Activated CD8-positive, alpha-beta memory T cell treated with anti-CD3 and anti-CD28 coated beads, Interleukin-2, amount 10 ng/mL, durations not matched to agents 7 days and 5 days (primary cell): ENCODE measurements around the gene CCDC12. TPM values are rescaled to one million over a fixed set of nuclear protein-coding genes. Genes with fewer than 3 reads are reported as not detected.

ENCODE experiments used
- ATAC-seq: fragments of 150-1000 bp; cut with Tn5 transposase; one replicate; pipeline ENCODE4 v1.10.0; 2021; ENCODE audit warnings: moderate library complexity
- CTCF ChIA-PET: fragments of 350-600 bp; sonication (Branson Sonifier 250); formaldehyde crosslinking; loops from one replicate; lab custom pipeline; 2021; ENCODE audit warnings: antibody characterized with exemption; lab: Charles Lee
- DNase-seq: peaks from one replicate; pipeline ENCODE4 v3.0.0-alpha.2; 2020
- H3K27ac Mint-ChIP-seq: one replicate; pipeline ENCODE4 v1.8.0; 2021; ENCODE audit warnings: mild to moderate bottlenecking, mixed read lengths
- H3K27me3 Mint-ChIP-seq: one replicate; pipeline ENCODE4 v1.8.0; 2021; ENCODE audit warnings: mixed read lengths
- H3K36me3 Mint-ChIP-seq: one replicate; pipeline ENCODE4 v1.8.0; 2021; ENCODE audit warnings: mild to moderate bottlenecking, mixed read lengths
- H3K4me1 Mint-ChIP-seq: one replicate; pipeline ENCODE4 v1.8.0; 2021; ENCODE audit warnings: mixed read lengths
- H3K4me3 Mint-ChIP-seq: one replicate; pipeline ENCODE4 v1.8.0; 2021; ENCODE audit warnings: mild to moderate bottlenecking, moderate library complexity, mixed read lengths
- H3K9me3 Mint-ChIP-seq: one replicate; pipeline ENCODE4 v1.8.0; 2022; ENCODE audit warnings: low read depth, mixed read lengths
- total RNA-seq, 2 experiments: library from RNA; stranded (reverse); gene quantifications; one replicate each; pipeline ENCODE4 v1.2.3, GENCODE V29; 2021

The CCDC12 gene
- 10 to 100 TPM; 65.9 to 72.7 TPM for total RNA-seq

GRCh38 chr3:46976326-46977190 lies at the start of gene CCDC12:
Gene CCDC12 (minus strand): TSS chr3:46976745. CDS start chr3:46976732, 13 bp downstream.
- peak within 1 kb of the TSS; percentile 96 for H3K27ac Mint-ChIP-seq
- DNase-seq = peak; percentile 98
- ATAC-seq = peak; percentile 84
- H3K27me3 Mint-ChIP-seq = no peaks in the 10 kb centered on the region
- peak within 1 kb of the TSS; percentile 98 for H3K4me3 Mint-ChIP-seq
- peaks cover 27% of the 10 kb centered on the region for H3K36me3 Mint-ChIP-seq
- peaks cover 64% of the 10 kb centered on the region for H3K4me1 Mint-ChIP-seq
- H3K9me3 Mint-ChIP-seq = no peaks in the 10 kb centered on the region
- CTCF ChIA-PET = interaction anchor here (0.7 to 2.3 kb wide), 6 partner anchors 10 to 49 kb away, joined by 3 to 11 read pairs (median 4); no protein-coding TSS in a partner anchor

- Mint-ChIP-seq H3K4me3 (no peak overlapping the region), H3K36me3 (peaks cover 17% of the 10 kb centered on the region), H3K27me3 (no peaks in the 10 kb centered on the region), H3K4me1 (peaks cover 30% of the 10 kb centered on the region), H3K27ac (no peak overlapping the region), H3K9me3 (no peaks in the 10 kb centered on the region)
- CTCF ChIA-PET = no interaction called here
- ATAC-seq (peak; percentile 53), DNase-seq (no peak)
Measured at GRCh38 chr3:47024932-47025331, 48.4 kb upstream of the CCDC12 start.

GRCh38 chr3:47022641-47023071 lies 46.1 kb upstream of the CCDC12 start:
- CTCF ChIA-PET = interaction anchor here (0.6 kb wide), 1 partner anchor 11 kb away, joined by 3 read pairs; no protein-coding TSS in a partner anchor
- no peak overlapping the region for H3K27ac Mint-ChIP-seq
- H3K4me3 Mint-ChIP-seq = no peak overlapping the region
- ATAC-seq (no peak), DNase-seq (no peak)
- no peaks in the 10 kb centered on the region for H3K27me3 Mint-ChIP-seq
- H3K4me1 Mint-ChIP-seq = peaks cover 43% of the 10 kb centered on the region
- no peaks in the 10 kb centered on the region for H3K9me3 Mint-ChIP-seq
- H3K36me3 Mint-ChIP-seq = peaks cover 16% of the 10 kb centered on the region

- H3K27ac Mint-ChIP-seq = peak overlapping the region; percentile 88
- H3K4me3 Mint-ChIP-seq = no peak overlapping the region
- H3K4me1 Mint-ChIP-seq = peaks cover 59% of the 10 kb centered on the region
- CTCF ChIA-PET = interaction anchor here (1.0 kb wide), 1 partner anchor 9 kb away, joined by 3 read pairs; no protein-coding TSS in a partner anchor
- H3K9me3 Mint-ChIP-seq = no peaks in the 10 kb centered on the region
- no peaks in the 10 kb centered on the region for H3K27me3 Mint-ChIP-seq
- no peak for ATAC-seq
- peaks cover 12% of the 10 kb centered on the region for H3K36me3 Mint-ChIP-seq
- DNase-seq = no peak
Measured at GRCh38 chr3:47020311-47020710, 43.8 kb upstream of the CCDC12 start.

DNA sequence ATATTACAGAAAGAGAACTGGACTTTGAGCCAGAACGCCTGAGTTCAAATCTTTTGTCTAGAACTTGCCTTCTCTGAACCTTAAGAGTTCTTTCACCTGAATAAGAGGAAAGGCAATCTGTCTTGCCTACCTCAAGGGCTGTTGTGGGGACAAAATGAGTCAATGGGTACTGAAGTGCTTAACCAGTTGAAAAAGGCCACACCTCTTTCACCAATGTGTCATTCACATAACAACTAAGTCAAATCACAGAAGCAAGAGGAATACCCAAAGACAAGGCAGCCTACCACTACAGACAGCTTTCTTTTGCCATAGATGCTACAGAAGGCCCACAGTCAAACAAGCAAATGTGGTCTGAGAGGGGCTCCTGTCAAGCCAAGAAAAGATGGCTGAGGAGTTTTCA lies 42.7 kb upstream of the CCDC12 start:
- H3K4me3 Mint-ChIP-seq = no peak overlapping the region
- DNase-seq = peak; percentile 85
- peak; percentile 79 for ATAC-seq
- H3K27ac Mint-ChIP-seq = peak overlapping the region; percentile 88
- CTCF ChIA-PET = interaction anchor here (1.0 kb wide), 1 partner anchor 8 kb away, joined by 3 read pairs; no protein-coding TSS in a partner anchor
- H3K4me1 Mint-ChIP-seq = peaks cover 58% of the 10 kb centered on the region
- H3K9me3 Mint-ChIP-seq = no peaks in the 10 kb centered on the region
- H3K27me3 Mint-ChIP-seq = no peaks in the 10 kb centered on the region
- peaks cover 12% of the 10 kb centered on the region for H3K36me3 Mint-ChIP-seq

DNA sequence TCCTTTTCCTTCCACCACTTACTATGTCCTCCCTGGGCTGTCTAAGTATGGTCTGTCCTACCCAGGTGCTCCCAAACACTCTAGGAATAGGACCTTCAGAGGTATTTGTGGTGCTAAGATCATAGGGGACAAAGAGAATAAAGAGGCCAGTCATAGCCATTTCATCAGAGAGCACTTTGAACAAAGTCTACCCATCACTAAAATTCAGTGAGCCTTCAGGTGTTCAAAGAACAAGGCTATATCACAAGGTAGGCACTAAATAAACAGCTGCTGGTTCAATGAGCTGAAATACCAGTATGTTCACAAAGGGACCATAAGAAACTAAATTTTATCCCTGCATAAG lies 41.7 kb upstream of the CCDC12 start:
- H3K9me3 Mint-ChIP-seq = no peaks in the 10 kb centered on the region
- no peaks in the 10 kb centered on the region for H3K27me3 Mint-ChIP-seq
- H3K27ac Mint-ChIP-seq = peak overlapping the region; percentile 88
- no peak for ATAC-seq
- CTCF ChIA-PET = interaction anchor here (1.7 to 2.3 kb wide), 3 partner anchors 94 to 146 kb away, joined by 5 to 7 read pairs (median 6); partner anchors contain the start of gene SETD2
- no peak overlapping the region for H3K4me3 Mint-ChIP-seq
- H3K4me1 Mint-ChIP-seq = peaks cover 60% of the 10 kb centered on the region
- no peak for DNase-seq
- H3K36me3 Mint-ChIP-seq = peaks cover 12% of the 10 kb centered on the region

DNA sequence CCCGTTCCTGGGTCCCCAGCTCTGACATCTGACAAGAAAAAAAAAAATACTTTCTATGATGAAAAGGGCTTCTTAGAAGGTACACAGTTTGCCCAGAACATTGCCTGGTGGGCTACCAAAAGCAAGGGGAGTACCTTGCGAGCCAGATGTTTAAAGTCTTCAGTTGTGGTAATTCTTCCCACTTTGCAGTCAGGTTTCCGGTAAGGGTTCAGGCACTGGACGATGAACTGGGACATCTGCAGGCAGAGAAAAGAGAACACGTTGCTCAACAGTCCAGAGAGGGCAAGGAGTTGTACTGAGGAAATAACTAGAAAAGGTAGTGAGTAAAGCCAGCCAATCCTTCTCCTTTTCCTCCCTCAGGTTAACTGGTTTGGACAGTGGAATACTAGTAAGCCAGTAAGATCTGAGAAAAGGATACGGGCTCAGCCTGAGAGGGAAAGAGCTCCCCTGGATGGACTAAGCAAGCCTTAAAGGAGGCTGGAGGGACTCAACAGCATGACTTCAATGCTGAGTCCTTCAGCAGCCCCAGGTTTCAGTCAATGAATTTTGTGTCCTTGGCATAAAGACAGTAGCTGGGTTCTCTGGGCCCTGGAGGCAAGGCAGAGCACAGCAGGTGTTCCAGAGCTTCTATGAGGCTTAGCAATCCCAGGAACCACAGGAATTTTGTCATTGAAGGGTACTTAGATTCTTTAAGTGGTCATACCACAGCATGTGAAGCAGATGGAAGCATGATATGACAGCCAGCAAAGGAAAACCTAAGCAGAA lies 41.1 kb upstream of the CCDC12 start:
- Mint-ChIP-seq H3K9me3 (no peaks in the 10 kb centered on the region), H3K27me3 (no peaks in the 10 kb centered on the region), H3K27ac (peak overlapping the region; percentile 88), H3K36me3 (peaks cover 12% of the 10 kb centered on the region), H3K4me3 (no peak overlapping the region), H3K4me1 (peaks cover 61% of the 10 kb centered on the region)
- ATAC-seq = no peak
- CTCF ChIA-PET = interaction anchor here (0.6 to 2.3 kb wide), 9 partner anchors 10 to 306 kb away, joined by 3 to 7 read pairs (median 3); partner anchors contain the start of gene SETD2
- no peak for DNase-seq

- CTCF ChIA-PET = interaction anchor here (0.6 to 2.3 kb wide), 10 partner anchors 9 to 307 kb away, joined by 3 to 7 read pairs (median 4); partner anchors contain the start of genes NBEAL2 and SETD2
- peaks cover 62% of the 10 kb centered on the region for H3K4me1 Mint-ChIP-seq
- ATAC-seq (peak; percentile 77), DNase-seq (peak; percentile 82)
- peak overlapping the region; percentile 19 for H3K4me3 Mint-ChIP-seq
- H3K36me3 Mint-ChIP-seq = peaks cover 12% of the 10 kb centered on the region
- H3K27ac Mint-ChIP-seq = peak overlapping the region; percentile 88
- no peaks in the 10 kb centered on the region for H3K9me3 Mint-ChIP-seq
- H3K27me3 Mint-ChIP-seq = no peaks in the 10 kb centered on the region
Measured at GRCh38 chr3:47016934-47017435, 40.4 kb upstream of the CCDC12 start.

DNA sequence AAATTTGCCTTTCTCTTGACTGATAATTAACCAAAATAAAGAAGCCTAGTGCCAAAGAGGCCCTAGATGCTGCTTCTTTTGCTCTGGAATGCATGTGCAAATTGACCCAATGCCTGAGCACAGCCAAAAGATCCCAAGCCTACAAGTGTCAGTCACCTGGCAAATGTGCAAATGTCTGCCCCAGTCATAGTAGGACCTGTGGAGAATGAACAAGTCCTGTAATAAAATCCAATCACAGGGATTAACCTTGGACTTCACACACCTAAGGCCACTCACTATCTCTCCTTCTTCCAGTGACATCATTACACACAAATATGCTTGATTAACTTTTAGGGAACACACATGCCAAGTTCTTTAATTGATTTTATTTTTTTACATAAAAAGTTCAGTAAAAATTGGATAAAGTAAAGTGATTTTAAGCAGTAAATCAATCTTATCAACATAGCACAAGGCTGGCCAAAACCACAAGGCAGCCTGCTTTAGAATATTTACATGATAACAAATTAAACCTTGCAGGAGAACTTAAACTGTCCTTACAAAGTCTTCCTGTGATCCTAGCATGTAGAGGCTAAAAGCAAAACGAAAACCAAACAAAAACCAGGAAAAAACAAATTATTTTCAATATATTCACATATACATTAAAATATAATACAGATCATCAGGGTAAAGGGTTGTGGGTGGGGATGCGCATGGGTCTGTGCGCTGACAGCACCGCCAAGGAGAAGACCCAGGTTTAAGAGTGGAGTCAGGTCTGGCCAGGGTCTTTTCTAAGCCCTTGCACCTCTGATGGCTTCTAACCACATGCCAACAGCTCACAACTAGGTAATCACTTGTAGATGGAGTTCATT lies 39.8 kb upstream of the CCDC12 start:
- Mint-ChIP-seq H3K36me3 (peaks cover 12% of the 10 kb centered on the region), H3K27ac (peak overlapping the region; percentile 88), H3K4me1 (peaks cover 67% of the 10 kb centered on the region), H3K9me3 (no peaks in the 10 kb centered on the region), H3K4me3 (peak overlapping the region; percentile 19), H3K27me3 (no peaks in the 10 kb centered on the region)
- CTCF ChIA-PET = interaction anchor here (0.8 to 2.3 kb wide), 9 partner anchors 8 to 308 kb away, joined by 3 to 7 read pairs (median 4); partner anchors contain the start of genes NBEAL2 and SETD2
- DNase-seq (no peak), ATAC-seq (no peak)

DNA sequence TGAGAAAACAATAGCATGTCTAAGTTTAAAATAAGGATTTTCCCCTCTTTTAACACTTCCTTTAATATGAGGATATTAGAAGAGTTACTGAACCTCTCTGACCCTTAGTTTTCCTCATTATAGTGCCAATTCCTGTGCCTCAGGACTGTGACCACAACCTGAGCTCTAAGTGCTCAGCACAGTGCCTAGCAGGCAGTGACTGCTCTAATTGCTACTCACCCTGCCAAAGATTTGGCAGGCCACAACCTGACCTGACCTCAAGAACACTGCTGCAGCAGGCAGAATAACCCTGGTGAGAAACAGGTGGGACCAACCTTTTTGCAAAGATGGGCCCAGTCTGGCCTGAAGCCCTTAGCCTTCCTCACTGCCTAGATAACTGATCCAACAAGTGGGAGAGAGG lies 38.6 kb upstream of the CCDC12 start:
- Mint-ChIP-seq H3K4me3 (no peak overlapping the region), H3K4me1 (peaks cover 70% of the 10 kb centered on the region), H3K36me3 (peaks cover 11% of the 10 kb centered on the region), H3K9me3 (no peaks in the 10 kb centered on the region), H3K27me3 (no peaks in the 10 kb centered on the region), H3K27ac (peak overlapping the region; percentile 64)
- ATAC-seq (no peak), DNase-seq (peak; percentile 43)
- CTCF ChIA-PET = no interaction called here

GRCh38 chr3:47014036-47014435 lies 37.5 kb upstream of the CCDC12 start:
- no peak overlapping the region for H3K27ac Mint-ChIP-seq

DNA sequence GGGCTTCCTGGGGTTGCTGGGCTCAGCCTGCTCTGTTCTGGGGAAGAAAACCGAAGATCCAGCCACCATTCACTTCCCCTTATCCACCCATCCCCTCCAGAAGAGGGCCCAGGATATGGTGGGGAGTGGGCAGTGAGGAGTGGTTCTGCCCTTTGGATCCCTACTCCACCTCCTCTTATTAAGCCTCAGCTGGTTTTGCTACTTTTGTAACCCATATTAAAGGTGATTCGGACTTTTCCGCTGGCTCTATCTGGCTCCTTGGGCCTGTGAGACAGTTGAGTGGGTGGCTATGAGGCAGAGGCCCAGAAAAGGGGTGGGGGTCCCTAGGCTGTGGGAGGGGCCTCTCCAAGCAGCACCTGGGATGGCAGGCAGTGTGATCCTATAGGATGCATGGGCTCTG lies 36.7 kb upstream of the CCDC12 start:
- peaks cover 63% of the 10 kb centered on the region for H3K4me1 Mint-ChIP-seq
- no peaks in the 10 kb centered on the region for H3K27me3 Mint-ChIP-seq
- no peak overlapping the region for H3K4me3 Mint-ChIP-seq
- no peak for ATAC-seq
- no peak overlapping the region for H3K27ac Mint-ChIP-seq
- H3K36me3 Mint-ChIP-seq = peaks cover 8% of the 10 kb centered on the region
- no peaks in the 10 kb centered on the region for H3K9me3 Mint-ChIP-seq
- DNase-seq = no peak
- CTCF ChIA-PET = interaction anchor here (1.2 kb wide), 1 partner anchor 16 kb away, joined by 3 read pairs; no protein-coding TSS in a partner anchor

More at GRCh38 chr3:47014036-47014435, 37.5 kb upstream of the CCDC12 start:
- DNase-seq (no peak), ATAC-seq (no peak)
- H3K4me3 Mint-ChIP-seq = no peak overlapping the region
- peaks cover 66% of the 10 kb centered on the region for H3K4me1 Mint-ChIP-seq
- H3K36me3 Mint-ChIP-seq = peaks cover 9% of the 10 kb centered on the region
- no peaks in the 10 kb centered on the region for H3K9me3 Mint-ChIP-seq
- CTCF ChIA-PET = no interaction called here
- no peaks in the 10 kb centered on the region for H3K27me3 Mint-ChIP-seq
